DOHH2 (cell line): ENCODE data around the gene TBC1D22A.

ENCODE experiments used
- H3F3A ChIP-seq: fragments of 200-600 bp; sonication (generic), shearing (Covaris generic); 2 replicates; pipeline ENCODE4 v1.6.0; 2016; ENCODE audit warnings: antibody characterized with exemption, mild to moderate bottlenecking; ENCODE audit not compliant: control insufficient read depth, insufficient read depth
- H3K27ac ChIP-seq: fragments of 200-600 bp; sonication (generic); 2 replicates; pipeline ENCODE4 v1.5.1; 2014; ENCODE audit warnings: low read depth, mild to moderate bottlenecking, low read length, moderate library complexity
- H3K27me3 ChIP-seq: fragments of 200-600 bp; sonication (generic); 2 replicates; pipeline ENCODE4 v1.6.1; 2014; ENCODE audit warnings: mild to moderate bottlenecking, low read length, mixed read lengths; ENCODE audit not compliant: control insufficient read depth
- H3K36me3 ChIP-seq: fragments of 200-600 bp; sonication (generic); 2 replicates; pipeline ENCODE4 v1.6.1; 2014; ENCODE audit warnings: mild to moderate bottlenecking, low read length, moderate library complexity, mixed read lengths; ENCODE audit not compliant: control insufficient read depth
- H3K4me1 ChIP-seq: fragments of 200-600 bp; sonication (generic); 2 replicates; pipeline ENCODE4 v1.6.1; 2014; ENCODE audit warnings: mild to moderate bottlenecking, low read length, mixed read lengths; ENCODE audit not compliant: control insufficient read depth
- H3K4me2 ChIP-seq: fragments of 200-600 bp; sonication (generic); 2 replicates; pipeline ENCODE4 v1.6.0; 2014; ENCODE audit warnings: mild to moderate bottlenecking, low read length, moderate library complexity
- H3K4me3 ChIP-seq: fragments of 200-600 bp; sonication (generic); 2 replicates; pipeline ENCODE4 v1.5.1; 2014; ENCODE audit warnings: mild to moderate bottlenecking, low read length, mixed read lengths
- H3K79me2 ChIP-seq: fragments of 200-600 bp; sonication (generic); 2 replicates; pipeline ENCODE4 v1.6.1; 2014; ENCODE audit warnings: mild to moderate bottlenecking, low read length, mixed read lengths; ENCODE audit not compliant: control insufficient read depth
- H3K9me2 ChIP-seq: fragments of 200-600 bp; sonication (generic); replicated peaks from 2 replicates; pipeline ENCODE4 v1.6.1; 2014; ENCODE audit warnings: mild to moderate bottlenecking, low read length, mixed read lengths; ENCODE audit not compliant: control insufficient read depth
- H3K9me3 ChIP-seq: fragments of 200-600 bp; sonication (generic); 2 replicates; pipeline ENCODE4 v1.6.1; 2014; ENCODE audit warnings: antibody characterized with exemption, low read length, mixed read lengths; ENCODE audit not compliant: control insufficient read depth, insufficient read depth
- H4K20me1 ChIP-seq: fragments of 200-600 bp; sonication (generic); 2 replicates; pipeline ENCODE4 v1.6.0; 2014; ENCODE audit warnings: low read depth, mild to moderate bottlenecking, antibody characterized with exemption, low read length, moderate library complexity; ENCODE audit not compliant: control insufficient read depth, insufficient read depth
- EZH2phosphoT487 ChIP-seq: fragments of 200-600 bp; sonication (generic); IDR thresholded peaks from 2 replicates; pipeline ENCODE4 v1.6.1; 2017; ENCODE audit warnings: borderline replicate concordance, mild to moderate bottlenecking, antibody characterized with exemption, low read length, moderate library complexity, mixed read lengths
- TF ChIP-seq, protein P1 (sequence below): fragments of 200-600 bp; sonication (generic); IDR thresholded peaks from one replicate; pipeline ENCODE4 v1.5.1; 2014; ENCODE audit warnings: antibody characterized with exemption, mild to moderate bottlenecking, low read depth, low read length; ENCODE audit not compliant: poor library complexity, severe bottlenecking

Gene TBC1D22A

DNA sequence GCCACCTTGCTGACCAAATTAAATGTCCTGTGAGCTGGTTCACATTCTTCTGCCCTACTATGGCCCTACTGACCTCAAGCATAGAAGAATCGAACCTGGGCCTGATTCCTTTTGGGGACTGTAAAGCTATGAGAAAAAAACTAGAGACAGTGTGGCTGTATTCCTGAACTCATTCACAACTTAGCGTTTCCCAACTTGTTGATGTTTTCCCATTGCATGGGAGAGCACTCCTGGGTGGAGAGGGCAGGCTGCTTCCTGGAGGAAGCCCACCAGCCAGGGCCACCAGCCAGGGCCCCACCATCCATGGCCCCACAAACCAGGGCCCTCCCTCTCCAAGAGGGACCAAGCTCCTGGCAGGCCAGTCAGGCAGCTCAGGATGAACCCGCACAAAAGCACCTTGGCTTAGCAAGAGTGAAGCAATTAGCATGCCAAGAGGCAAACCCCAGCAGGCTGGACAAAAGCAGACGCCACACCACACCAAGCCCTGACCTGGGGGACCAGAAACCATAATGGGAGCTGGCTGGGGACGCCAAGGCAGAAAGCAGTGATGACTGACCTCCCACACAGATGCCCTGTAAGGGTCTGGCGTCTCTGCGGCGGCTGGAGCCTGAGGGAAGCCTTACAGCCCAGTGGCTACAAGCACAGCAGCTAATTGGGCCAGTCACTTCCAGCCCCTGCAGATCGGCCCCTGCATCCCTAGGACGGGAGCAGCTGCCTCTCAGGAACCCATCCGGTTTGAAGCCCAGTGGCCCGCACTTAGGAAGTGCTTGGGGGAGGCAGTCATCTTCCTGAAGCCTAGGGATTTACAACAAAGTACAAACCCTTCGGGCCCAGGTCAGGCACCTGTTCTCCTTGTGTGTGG lies 26.5 kb upstream of the TBC1D22A start:
- TF ChIP-seq, protein P1, sequence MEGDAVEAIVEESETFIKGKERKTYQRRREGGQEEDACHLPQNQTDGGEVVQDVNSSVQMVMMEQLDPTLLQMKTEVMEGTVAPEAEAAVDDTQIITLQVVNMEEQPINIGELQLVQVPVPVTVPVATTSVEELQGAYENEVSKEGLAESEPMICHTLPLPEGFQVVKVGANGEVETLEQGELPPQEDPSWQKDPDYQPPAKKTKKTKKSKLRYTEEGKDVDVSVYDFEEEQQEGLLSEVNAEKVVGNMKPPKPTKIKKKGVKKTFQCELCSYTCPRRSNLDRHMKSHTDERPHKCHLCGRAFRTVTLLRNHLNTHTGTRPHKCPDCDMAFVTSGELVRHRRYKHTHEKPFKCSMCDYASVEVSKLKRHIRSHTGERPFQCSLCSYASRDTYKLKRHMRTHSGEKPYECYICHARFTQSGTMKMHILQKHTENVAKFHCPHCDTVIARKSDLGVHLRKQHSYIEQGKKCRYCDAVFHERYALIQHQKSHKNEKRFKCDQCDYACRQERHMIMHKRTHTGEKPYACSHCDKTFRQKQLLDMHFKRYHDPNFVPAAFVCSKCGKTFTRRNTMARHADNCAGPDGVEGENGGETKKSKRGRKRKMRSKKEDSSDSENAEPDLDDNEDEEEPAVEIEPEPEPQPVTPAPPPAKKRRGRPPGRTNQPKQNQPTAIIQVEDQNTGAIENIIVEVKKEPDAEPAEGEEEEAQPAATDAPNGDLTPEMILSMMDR: no peak
- TF ChIP-seq EZH2phosphoT487: no peak
- Histone ChIP-seq H3F3A (peaks cover 3% of the 10 kb centered on the region; the same call in 1 of the 2 replicates), H3K27me3 (0 out of 2 replicates have a peak, but pooled peaks cover 2% of the 10 kb centered on the region), H3K27ac (peak overlapping the region; percentile 74), H3K9me2 (no peaks in the 10 kb centered on the region), H3K4me2 (peak overlapping the region; percentile 92), H3K4me3 (peak overlapping the region; percentile 90), H3K4me1 (peaks cover 46% of the 10 kb centered on the region), H3K36me3 (peaks cover 15% of the 10 kb centered on the region), H3K9me3 (no peaks in the 10 kb centered on the region), H4K20me1 (peaks cover 12% of the 10 kb centered on the region; the same call in 1 of the 2 replicates), H3K79me2 (peaks cover 62% of the 10 kb centered on the region)

DNA sequence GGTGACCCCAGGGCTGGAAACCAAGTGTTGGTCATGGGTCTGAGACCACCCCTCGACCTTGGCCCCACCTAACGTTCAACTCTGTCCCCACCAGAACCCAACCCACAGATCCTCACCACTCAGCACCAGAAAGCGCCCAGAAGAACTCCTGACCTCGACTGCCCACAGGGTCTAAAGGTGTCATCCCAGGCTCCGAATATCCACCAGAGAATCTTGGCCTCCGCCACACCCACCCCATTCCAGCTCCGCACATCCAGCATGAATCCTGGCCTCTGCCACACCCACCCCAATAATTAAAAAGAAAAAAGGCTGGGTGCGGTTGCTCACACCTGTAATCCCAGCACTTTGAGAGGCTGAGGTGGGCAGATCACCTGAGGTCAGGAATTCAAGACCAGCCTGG lies 25.7 kb upstream of the TBC1D22A start:
- Histone ChIP-seq H3K4me2 (peak overlapping the region; percentile 92), H3K36me3 (peaks cover 9% of the 10 kb centered on the region), H3K4me3 (peak overlapping the region; percentile 90), H3K79me2 (peaks cover 54% of the 10 kb centered on the region), H3K9me2 (no peaks in the 10 kb centered on the region), H3K4me1 (peaks cover 46% of the 10 kb centered on the region), H3K9me3 (no peaks in the 10 kb centered on the region), H3F3A (peaks cover 3% of the 10 kb centered on the region; the same call in 1 of the 2 replicates), H3K27ac (peak overlapping the region; percentile 60), H3K27me3 (0 out of 2 replicates have a peak, but pooled peaks cover 2% of the 10 kb centered on the region), H4K20me1 (peaks cover 7% of the 10 kb centered on the region; the same call in 1 of the 2 replicates)
- TF ChIP-seq, protein P1: no peak
- no peak for TF ChIP-seq EZH2phosphoT487

DNA sequence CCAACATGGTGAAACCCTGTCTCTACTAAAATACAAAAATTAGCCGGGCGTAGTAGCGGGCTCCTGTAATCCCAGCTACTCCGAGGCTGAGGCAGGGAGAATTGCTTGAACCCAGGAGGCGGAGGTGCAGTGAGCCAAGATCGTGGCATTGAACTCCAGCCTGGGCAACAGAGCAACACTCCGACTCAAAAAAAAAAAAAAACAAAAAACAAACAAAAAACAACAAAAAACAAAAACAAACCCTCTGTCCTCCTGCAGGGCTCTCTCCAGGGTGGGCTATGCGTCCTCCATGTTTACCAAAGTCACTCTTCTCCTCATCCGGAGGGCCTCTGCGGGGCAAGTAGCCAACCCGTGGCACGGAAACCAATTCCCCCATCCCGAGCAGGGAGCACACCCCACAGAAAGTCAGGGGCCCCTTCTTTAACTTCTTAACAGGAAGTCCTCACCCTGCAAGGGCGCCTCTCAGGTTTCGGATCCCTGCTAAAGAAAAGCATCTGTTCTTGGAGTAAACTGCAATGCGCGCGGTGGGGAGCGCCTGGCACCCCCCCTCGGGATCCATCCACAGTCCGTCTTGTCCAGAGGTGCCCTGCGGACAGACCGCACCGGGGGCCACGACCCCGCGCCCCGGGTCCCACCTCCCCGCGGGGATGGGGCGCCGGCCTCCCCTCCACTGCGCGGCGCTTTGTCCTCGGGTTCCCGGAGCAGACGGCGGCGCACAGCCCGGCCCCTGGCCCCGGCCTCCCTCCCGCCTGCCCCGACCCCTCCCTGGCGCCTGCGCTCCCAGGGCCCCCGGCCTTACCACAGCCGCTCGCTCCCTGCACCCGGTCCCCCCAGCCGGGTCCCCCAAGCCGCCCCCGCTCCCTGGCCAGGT lies 25.1 kb upstream of the TBC1D22A start:
- Histone ChIP-seq H4K20me1 (peaks cover 7% of the 10 kb centered on the region; the same call in 1 of the 2 replicates), H3K79me2 (peaks cover 48% of the 10 kb centered on the region), H3K4me2 (peak overlapping the region; percentile 92), H3F3A (peaks cover 3% of the 10 kb centered on the region; the same call in 1 of the 2 replicates), H3K4me3 (peak overlapping the region; percentile 90), H3K36me3 (peaks cover 6% of the 10 kb centered on the region; the same call in 1 of the 2 replicates), H3K4me1 (peaks cover 46% of the 10 kb centered on the region), H3K9me3 (no peaks in the 10 kb centered on the region), H3K27ac (peak overlapping the region; percentile 60), H3K9me2 (no peaks in the 10 kb centered on the region), H3K27me3 (0 out of 2 replicates have a peak, but pooled peaks cover 2% of the 10 kb centered on the region)
- no peak for TF ChIP-seq EZH2phosphoT487
- TF ChIP-seq, protein P1: peak; percentile 44
